SK-N-SH (cell line): ENCODE results near the gene DGUOK. TPM values are rescaled to one million over a fixed set of nuclear protein-coding genes. Genes with fewer than 3 reads are reported as not detected.

ENCODE experiments used
- CTCF ChIA-PET: fragments of 300-600, 350-600 bp; formaldehyde crosslinking; extraction: SDS; loops from one replicate; lab custom pipeline; 2021; lab: Yijun Ruan, JAX
- POLR2A ChIA-PET: fragments of 350-600 bp; sonication (Branson Sonifier 250); formaldehyde crosslinking; extraction: SDS; loops from one replicate; lab custom pipeline; 2020; ENCODE audit warnings: antibody characterized with exemption, inconsistent platforms; lab: Yijun Ruan, JAX
- DNase-seq: peaks from one replicate; pipeline ENCODE4 v3.0.0; 2012
- H2AFZ ChIP-seq: fragments of 200-600 bp; sonication (generic); 2 replicates; pipeline ENCODE4 v1.8.1; 2016; ENCODE audit warnings: antibody characterized with exemption, mild to moderate bottlenecking, low read depth
- H3F3A ChIP-seq: fragments of 200-600 bp; sonication (generic); replicated peaks from 2 replicates; pipeline ENCODE3; 2016; ENCODE audit warnings: antibody characterized with exemption, mild to moderate bottlenecking; ENCODE audit not compliant: insufficient read depth
- H3K27ac ChIP-seq, 2 experiments: fragments of 200-500 bp in 1 of 2; fragments of 200-600 bp in 1 of 2; sonication (Bioruptor generic) in 1 of 2; sonication (generic), shearing (Covaris generic) in 1 of 2; 2 replicates each; pipeline versions ENCODE4 v1.5.1 to v1.6.1; 2014 to 2016; ENCODE audit warnings: low read depth in 2 of 2, inconsistent platforms in 1 of 2, low read length in 1 of 2, mild to moderate bottlenecking in 1 of 2, mixed read lengths in 1 of 2
- H3K27me3 ChIP-seq: fragments of 200-600 bp; sonication (generic), shearing (Covaris generic); 2 replicates; pipeline ENCODE4 v1.6.1; 2016; ENCODE audit warnings: mixed run types; ENCODE audit not compliant: insufficient read depth
- H3K36me3 ChIP-seq, 2 experiments: fragments of 200-500 bp in 1 of 2; fragments of 200-600 bp in 1 of 2; sonication (Bioruptor generic) in 1 of 2; sonication (generic) in 1 of 2; replicated peaks in 1 of 2; 2 replicates each; pipeline versions ENCODE3 to v1.5.1; 2014 to 2016; ENCODE audit warnings: low read length in 1 of 2, mild to moderate bottlenecking in 1 of 2; ENCODE audit not compliant: insufficient read depth in 2 of 2, control insufficient read depth in 1 of 2
- H3K4me1 ChIP-seq, 2 experiments: fragments of 200-500 bp in 1 of 2; fragments of 200-600 bp in 1 of 2; sonication (Bioruptor generic) in 1 of 2; sonication (generic), shearing (Covaris generic) in 1 of 2; 2 replicates each; pipeline versions ENCODE4 v1.5.1 to v1.6.1; 2014 to 2016; ENCODE audit warnings: low read depth in 1 of 2, low read length in 1 of 2, mixed run types in 1 of 2; ENCODE audit not compliant: insufficient read depth in 2 of 2, control insufficient read depth in 1 of 2
- H3K4me2 ChIP-seq: fragments of 200-600 bp; sonication (generic), shearing (Covaris generic); 2 replicates; pipeline ENCODE4 v1.6.1; 2017; ENCODE audit warnings: mixed run types
- H3K4me3 ChIP-seq, 2 experiments: fragments of 200-500 bp in 1 of 2; fragments of 200-600 bp in 1 of 2; sonication (Bioruptor generic) in 1 of 2; sonication (generic), shearing (Covaris generic) in 1 of 2; 2 replicates each; pipeline versions ENCODE4 v1.5.1 to v1.8.1; 2014 to 2016; ENCODE audit warnings: low read depth in 2 of 2, inconsistent platforms in 1 of 2, low read length in 1 of 2, mild to moderate bottlenecking in 1 of 2, mixed read lengths in 1 of 2, moderate library complexity in 1 of 2
- H3K79me2 ChIP-seq: fragments of 200-600 bp; sonication (generic); 2 replicates; pipeline ENCODE4 v1.8.1; 2017; ENCODE audit warnings: mild to moderate bottlenecking; ENCODE audit not compliant: insufficient read depth
- H3K9ac ChIP-seq: fragments of 200-600 bp; sonication (generic); 2 replicates; pipeline ENCODE4 v1.6.1; 2017; ENCODE audit warnings: mixed run types
- H3K9me2 ChIP-seq: fragments of 200-600 bp; sonication (generic); 2 replicates; pipeline ENCODE4 v1.6.1; 2017; ENCODE audit warnings: mixed run types
- H3K9me3 ChIP-seq: fragments of 200-600 bp; sonication (generic); 2 replicates; pipeline ENCODE4 v1.6.1; 2017; ENCODE audit warnings: mixed run types, mild to moderate bottlenecking, moderate library complexity
- H4K20me1 ChIP-seq: fragments of 200-600 bp; sonication (generic); 2 replicates; pipeline ENCODE4 v1.6.1; 2017; ENCODE audit warnings: mild to moderate bottlenecking, mixed run types; ENCODE audit not compliant: insufficient read depth
- CHD2 ChIP-seq: fragments of 150-350 bp; IDR thresholded peaks from 2 replicates; pipeline ENCODE4 v1.6.1; 2018; ENCODE audit warnings: low read length; ENCODE audit not compliant: partially characterized antibody
- FOXM1 ChIP-seq: IDR thresholded peaks from 2 replicates; pipeline ENCODE4 v1.4.0; 2012; ENCODE audit warnings: low read depth, mild to moderate bottlenecking
- JUND ChIP-seq: IDR thresholded peaks from 2 replicates; pipeline ENCODE4 v1.4.0; 2012
- MAX ChIP-seq: IDR thresholded peaks from 2 replicates; pipeline ENCODE4 v1.4.0; 2012; ENCODE audit warnings: low read depth
- PBX3 ChIP-seq: IDR thresholded peaks from 2 replicates; pipeline ENCODE4; 2012
- RXRA ChIP-seq: IDR thresholded peaks from 2 replicates; pipeline ENCODE4 v1.4.0; 2012; ENCODE audit warnings: low read depth, mild to moderate bottlenecking, borderline replicate concordance
- TAF1 ChIP-seq: IDR thresholded peaks from 2 replicates; pipeline ENCODE4 v1.6.1; 2012; ENCODE audit warnings: low read depth, mild to moderate bottlenecking, low read length, moderate library complexity, borderline replicate concordance
- TCF12 ChIP-seq: IDR thresholded peaks from 2 replicates; pipeline ENCODE4 v1.4.0; 2012
- USF1 ChIP-seq: IDR thresholded peaks from 2 replicates; pipeline ENCODE4 v1.4.0; 2012; ENCODE audit warnings: low read depth, borderline replicate concordance
- USF2 ChIP-seq: fragments of 150-350 bp; IDR thresholded peaks from 2 replicates; pipeline ENCODE4 v1.6.1; 2017; ENCODE audit warnings: antibody characterized with exemption, low read length, low read depth, borderline replicate concordance
- WGBS: methylation state at CpG from one replicate; pipeline ENCODE4 v1.1.6; 2017; ENCODE audit warnings: low lambda C conversion rate; 5-methylcytosine and 5-hydroxymethylcytosine counted together
- polyA plus RNA-seq, 3 experiments: library from polyadenylated mRNA; depleted of rRNA; stranded (reverse); fragments of >200 nt; gene quantifications; 2 replicates each; pipeline ENCODE4 v1.2.3, GENCODE V29; 2012

The DGUOK gene
- polyA plus RNA-seq, 1 of the 3 experiments (the other 2 are of a cell fraction): 122 TPM

GRCh38 chr2:73935641-73936040 is 9.0 kb downstream of the DGUOK start:
- POLR2A ChIA-PET: no interaction called here
- no peak for DNase-seq

GRCh38 chr2:73937103-73937885 is 10.6 kb downstream of the DGUOK start:
- no peaks in the 10 kb centered on the region for H3K9me3 ChIP-seq
- no peak overlapping the region for H3K9ac ChIP-seq
- 0 out of 2 replicates have a peak overlapping the region, but pooled peaks have one; percentile 60 for H3K4me2 ChIP-seq
- peaks cover 31 to 36% of the 10 kb centered on the region in 2 experiments for H3K4me1 ChIP-seq
- no peak overlapping the region for H2AFZ ChIP-seq
- no peak for DNase-seq
- 81% methylated on average over 4 of the region's 4 CpGs for WGBS
- peaks cover 100% of the 10 kb centered on the region for H4K20me1 ChIP-seq
- H3K36me3 ChIP-seq: peaks cover 37 to 45% of the 10 kb centered on the region in 2 experiments
- TF ChIP-seq CHD2 (no peak), USF1 (no peak), TAF1 (no peak)
- POLR2A ChIA-PET: interaction anchor here (1.2 kb wide), 1 partner anchor 10 kb away, joined by 6 read pairs; no protein-coding TSS in a partner anchor
- peaks cover 47% of the 10 kb centered on the region for H3F3A ChIP-seq
- no peak overlapping the region for H3K4me3 ChIP-seq
- CTCF ChIA-PET: no interaction called here
- H3K79me2 ChIP-seq: peaks cover 88% of the 10 kb centered on the region
- H3K9me2 ChIP-seq: no peaks in the 10 kb centered on the region
- no peaks in the 10 kb centered on the region for H3K27me3 ChIP-seq
- no peak overlapping the region for H3K27ac ChIP-seq

More at GRCh38 chr2:73935641-73936040, 9.0 kb downstream of the DGUOK start:
- H3K4me3 ChIP-seq: no peak overlapping the region
- no peaks in the 10 kb centered on the region for H3K9me2 ChIP-seq
- H3K36me3 ChIP-seq: peaks cover 27 to 39% of the 10 kb centered on the region in 2 experiments
- H3K4me2 ChIP-seq: no peak overlapping the region
- H2AFZ ChIP-seq: no peak overlapping the region
- no peaks in the 10 kb centered on the region for H3K9me3 ChIP-seq
- H3K9ac ChIP-seq: no peak overlapping the region
- peaks cover 27 to 40% of the 10 kb centered on the region in 2 experiments for H3K4me1 ChIP-seq
- H3K27me3 ChIP-seq: no peaks in the 10 kb centered on the region
- H3F3A ChIP-seq: peaks cover 47% of the 10 kb centered on the region
- no peak for TF ChIP-seq TAF1
- TF ChIP-seq RXRA: no peak
- TF ChIP-seq TCF12: no peak
- no peak for TF ChIP-seq FOXM1
- TF ChIP-seq MAX: no peak
- no peak for TF ChIP-seq USF2
- no peak for TF ChIP-seq JUND
- no peak for TF ChIP-seq PBX3
- TF ChIP-seq USF1: no peak
- H3K79me2 ChIP-seq: peaks cover 85% of the 10 kb centered on the region
- CTCF ChIA-PET: no interaction called here
- peaks cover 100% of the 10 kb centered on the region for H4K20me1 ChIP-seq
- peak overlapping the region in 1 of 2 experiments; percentile 41; a peak in 1 of 4 replicates for H3K27ac ChIP-seq
